ENCODE results near the gene EXOC2.

EXOC2 gene

DNA sequence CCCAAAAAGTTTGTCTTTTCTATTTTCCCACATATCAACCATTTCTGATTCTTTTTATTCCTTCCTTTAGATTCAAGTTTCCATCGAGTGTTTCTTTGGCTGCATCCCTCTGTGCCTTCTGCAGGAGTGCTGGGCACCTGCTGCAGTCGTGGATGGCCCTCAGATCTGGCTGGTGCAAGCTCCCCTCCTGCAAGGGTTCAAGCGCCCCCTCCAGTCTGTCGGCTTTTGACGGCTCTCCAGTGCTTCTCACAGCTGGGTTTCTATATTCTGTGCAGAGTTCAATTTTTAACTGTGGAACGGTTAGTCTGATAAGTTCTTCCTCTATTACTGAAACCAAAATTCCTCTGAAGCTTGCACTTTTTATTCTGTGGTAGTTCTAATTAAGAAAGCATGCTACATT, 168.1 kb downstream of the EXOC2 start:
- DNase-seq = no peak
- Histone ChIP-seq H3K27me3 (no peaks in the 10 kb centered on the region), H3K4me1 (no peaks in the 10 kb centered on the region), H3K36me3 (peaks cover 12 to 27% (median 22%) of the 10 kb centered on the region in 3 donors), H3K27ac (no peak overlapping the region), H3K9me3 (no peaks in the 10 kb centered on the region), H3K4me3 (no peak overlapping the region)
- intact Hi-C loops (cut with DNase I; ENCODE audit: low total_unique reads) = no loop called here
- no peak for TF ChIP-seq CTCF (IDR thresholded peaks at IDR 0.05)

DNA sequence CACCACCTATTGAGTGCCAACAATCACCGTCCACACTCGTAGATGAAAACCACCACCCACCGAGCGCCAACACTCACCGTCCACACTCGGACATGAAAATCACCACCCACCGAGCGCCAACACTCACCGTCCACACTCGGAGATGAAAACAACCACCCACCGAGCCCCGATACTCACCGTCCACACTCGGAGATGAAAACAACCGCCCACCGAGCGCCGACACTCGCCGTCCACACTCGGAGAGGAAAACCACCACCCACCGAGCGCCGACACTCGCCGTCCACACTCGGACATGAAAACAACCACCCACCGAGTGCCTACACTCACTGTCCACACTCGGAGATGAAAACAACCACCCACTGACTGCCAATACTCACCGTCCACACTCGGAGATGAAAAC, 172.1 kb downstream of the EXOC2 start:
- DNase-seq = no peak
- Histone ChIP-seq H3K4me3 (no peak overlapping the region), H3K4me1 (no peaks in the 10 kb centered on the region), H3K27me3 (no peaks in the 10 kb centered on the region), H3K27ac (no peak overlapping the region), H3K36me3 (peaks cover 9 to 21% (median 14%) of the 10 kb centered on the region in 3 donors), H3K9me3 (no peaks in the 10 kb centered on the region)
- no peak for TF ChIP-seq CTCF (IDR thresholded peaks at IDR 0.05)
- intact Hi-C loops (cut with DNase I; ENCODE audit: low total_unique reads) = no loop called here

DNA sequence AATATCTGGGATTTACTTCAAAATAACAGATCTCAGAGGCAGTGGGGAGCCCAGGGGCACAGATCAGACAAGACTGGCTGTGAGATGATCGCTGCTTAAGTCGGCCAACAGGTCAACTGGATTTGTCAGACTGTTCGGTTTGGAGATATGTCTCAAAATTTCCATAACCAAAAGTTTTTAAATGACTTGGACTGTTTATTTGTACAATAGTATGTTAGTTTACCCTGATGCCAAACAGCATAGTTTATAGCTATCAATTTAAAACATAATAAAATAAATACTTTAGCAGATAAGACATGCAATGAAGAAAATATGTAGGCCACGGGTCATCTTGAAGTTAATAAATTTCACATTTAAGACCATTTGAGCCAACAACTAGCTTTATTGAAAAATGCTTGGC, 174.7 kb downstream of the EXOC2 start:
- DNase-seq = no peak
- Histone ChIP-seq H3K27me3 (no peaks in the 10 kb centered on the region), H3K4me3 (no peak overlapping the region), H3K4me1 (no peaks in the 10 kb centered on the region), H3K9me3 (no peaks in the 10 kb centered on the region), H3K36me3 (peaks cover 9 to 21% (median 13%) of the 10 kb centered on the region in 3 donors), H3K27ac (no peak overlapping the region)
- no peak for TF ChIP-seq CTCF (IDR thresholded peaks at IDR 0.05)
- intact Hi-C loops (cut with DNase I; ENCODE audit: low total_unique reads) = no loop called here

- no peak for DNase-seq
- Histone ChIP-seq H3K4me1 (no peaks in the 10 kb centered on the region), H3K27ac (no peak overlapping the region), H3K27me3 (no peaks in the 10 kb centered on the region), H3K36me3 (peaks cover 0 to 20% (median 7%) of the 10 kb centered on the region in 3 donors), H3K4me3 (no peak overlapping the region), H3K9me3 (no peaks in the 10 kb centered on the region)
- intact Hi-C loops (cut with DNase I; ENCODE audit: low total_unique reads) = no loop called here
- TF ChIP-seq CTCF (IDR thresholded peaks at IDR 0.05) = no peak
Measured at GRCh38 chr6:516213-516612, 176.7 kb downstream of the EXOC2 start.

DNA sequence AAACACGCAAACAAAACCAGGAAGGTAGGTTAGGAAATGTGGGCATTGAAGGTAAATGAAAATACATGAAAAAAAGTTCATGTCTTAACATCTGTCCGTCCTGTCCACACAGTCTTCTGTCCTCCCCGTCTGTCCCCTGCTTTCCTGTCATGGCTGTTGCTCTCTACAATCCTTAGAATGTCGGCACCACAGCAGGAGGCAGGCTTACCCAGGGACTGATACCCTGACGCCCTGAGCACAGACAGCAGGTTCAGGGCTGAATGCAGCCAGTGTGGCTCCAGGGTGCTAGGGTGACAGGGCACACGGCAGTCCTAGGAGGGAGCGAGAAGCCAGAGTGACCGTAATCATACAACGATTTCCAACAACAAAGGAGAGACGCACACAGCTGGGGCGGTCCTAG, 177.7 kb downstream of the EXOC2 start:
- Histone ChIP-seq H3K4me3 (no peak overlapping the region), H3K27ac (no peak overlapping the region), H3K9me3 (no peaks in the 10 kb centered on the region), H3K27me3 (no peaks in the 10 kb centered on the region), H3K4me1 (no peaks in the 10 kb centered on the region), H3K36me3 (peaks cover 0 to 20% (median 7%) of the 10 kb centered on the region in 3 donors)
- no peak for DNase-seq
- intact Hi-C loops (cut with DNase I; ENCODE audit: low total_unique reads) = no loop called here
- no peak for TF ChIP-seq CTCF (IDR thresholded peaks at IDR 0.05)

- Histone ChIP-seq H3K4me3 (no peak overlapping the region), H3K27ac (no peak overlapping the region), H3K27me3 (no peaks in the 10 kb centered on the region), H3K9me3 (no peaks in the 10 kb centered on the region), H3K4me1 (no peaks in the 10 kb centered on the region), H3K36me3 (peaks cover 0 to 20% (median 7%) of the 10 kb centered on the region in 3 donors)
- intact Hi-C loops (cut with DNase I; ENCODE audit: low total_unique reads) = no loop called here
- no peak for DNase-seq
- no peak for TF ChIP-seq CTCF (IDR thresholded peaks at IDR 0.05)
Measured at GRCh38 chr6:514396-514978, 178.5 kb downstream of the EXOC2 start.
